Measurements from ENCODE around the gene CDK6. TPM values are rescaled to one million over a fixed set of nuclear protein-coding genes. Genes with fewer than 3 reads are reported as not detected.

Gene CDK6
- total RNA-seq, 2 donors from 2014 or later = 28.5 to 36.6 TPM

DNA sequence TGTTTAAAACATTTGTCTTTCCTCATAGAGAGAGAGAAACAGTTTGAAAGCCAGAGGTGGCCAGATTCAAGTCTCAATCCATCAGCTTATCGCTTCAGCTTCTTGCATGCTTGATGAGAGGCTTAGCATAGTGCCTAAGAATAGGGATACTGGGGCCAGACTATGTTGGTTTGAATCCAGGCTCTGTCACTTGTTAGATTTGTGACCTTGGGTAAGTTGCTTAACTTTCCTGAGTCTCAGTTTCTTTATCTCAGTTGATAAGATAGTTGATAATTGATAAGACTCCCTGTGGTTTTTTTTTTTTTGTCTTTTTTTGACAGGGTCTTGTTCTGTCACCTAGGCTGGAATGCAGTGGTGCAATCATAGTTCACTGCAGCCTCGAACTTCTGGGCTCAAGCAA lies 12.1 kb upstream of the CDK6 start:
- 60 to 63% methylated on average over 1 to 2 of the region's 2 CpGs for WGBS, 2 experiments (ENCODE audit: insufficient coverage in 1 of 2, insufficient read length in 1 of 2)
- Histone ChIP-seq H3K4me3 (ENCODE audit: low read length) (no peak overlapping the region), H3K27me3 (ENCODE audit: control insufficient read depth, insufficient read depth, low read length, poor library complexity, severe bottlenecking) (no peaks in the 10 kb centered on the region), H3K9me3 (ENCODE audit: control insufficient read depth, low read length) (no peaks in the 10 kb centered on the region), H3K36me3 (ENCODE audit: control insufficient read depth, insufficient read depth, low read length) (no peaks in the 10 kb centered on the region), H3K9ac (ENCODE audit: extremely low read depth, low read length, poor library complexity, severe bottlenecking) (no peak overlapping the region), H3K4me1 (ENCODE audit: control insufficient read depth, insufficient read depth, low read length) (peaks cover 2% of the 10 kb centered on the region), H3K27ac (ENCODE audit: low read depth, low read length) (no peak overlapping the region)
- Mint-ChIP-seq H3K4me3 (no peak overlapping the region), H3K9me3 (no peaks in the 10 kb centered on the region), H3K36me3 (ENCODE audit: low read depth) (no peaks in the 10 kb centered on the region), H3K27me3 (ENCODE audit: insufficient read depth) (no peaks in the 10 kb centered on the region), H3K4me1 (peaks cover 7% of the 10 kb centered on the region), H3K27ac (no peak overlapping the region)
- no peak for DNase-seq
- TF ChIP-seq, protein P1, sequence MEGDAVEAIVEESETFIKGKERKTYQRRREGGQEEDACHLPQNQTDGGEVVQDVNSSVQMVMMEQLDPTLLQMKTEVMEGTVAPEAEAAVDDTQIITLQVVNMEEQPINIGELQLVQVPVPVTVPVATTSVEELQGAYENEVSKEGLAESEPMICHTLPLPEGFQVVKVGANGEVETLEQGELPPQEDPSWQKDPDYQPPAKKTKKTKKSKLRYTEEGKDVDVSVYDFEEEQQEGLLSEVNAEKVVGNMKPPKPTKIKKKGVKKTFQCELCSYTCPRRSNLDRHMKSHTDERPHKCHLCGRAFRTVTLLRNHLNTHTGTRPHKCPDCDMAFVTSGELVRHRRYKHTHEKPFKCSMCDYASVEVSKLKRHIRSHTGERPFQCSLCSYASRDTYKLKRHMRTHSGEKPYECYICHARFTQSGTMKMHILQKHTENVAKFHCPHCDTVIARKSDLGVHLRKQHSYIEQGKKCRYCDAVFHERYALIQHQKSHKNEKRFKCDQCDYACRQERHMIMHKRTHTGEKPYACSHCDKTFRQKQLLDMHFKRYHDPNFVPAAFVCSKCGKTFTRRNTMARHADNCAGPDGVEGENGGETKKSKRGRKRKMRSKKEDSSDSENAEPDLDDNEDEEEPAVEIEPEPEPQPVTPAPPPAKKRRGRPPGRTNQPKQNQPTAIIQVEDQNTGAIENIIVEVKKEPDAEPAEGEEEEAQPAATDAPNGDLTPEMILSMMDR (conservative IDR thresholded peaks at IDR 0.05) = no peak

DNA sequence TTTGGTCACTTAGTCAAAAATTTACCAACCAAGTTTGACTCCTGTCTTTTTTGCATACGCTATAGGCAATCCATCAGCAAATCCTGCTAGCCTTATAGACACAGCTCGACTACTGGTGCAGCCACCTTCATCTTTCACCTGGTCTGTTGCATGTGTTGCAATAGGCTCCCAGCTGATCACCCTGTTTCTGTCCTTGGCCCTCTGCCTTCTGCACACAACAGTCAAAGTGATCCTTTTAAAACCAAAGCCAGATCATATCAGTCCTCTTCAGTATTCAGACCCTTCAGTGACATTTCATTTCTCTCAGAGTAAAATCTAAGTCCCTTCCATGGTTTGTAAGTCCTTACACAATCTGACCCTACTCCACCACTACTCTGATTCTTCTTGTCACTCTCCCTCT lies 10.9 kb upstream of the CDK6 start:
- H3K27me3 ChIP-seq (ENCODE audit: control insufficient read depth, insufficient read depth, low read length, poor library complexity, severe bottlenecking) = no peaks in the 10 kb centered on the region
- TF ChIP-seq, protein P1 (conservative IDR thresholded peaks at IDR 0.05) = no peak
- 92 to 100% methylated on average over 2 of the region's 2 CpGs for WGBS, 2 experiments (ENCODE audit: insufficient coverage in 1 of 2, insufficient read length in 1 of 2)

DNA sequence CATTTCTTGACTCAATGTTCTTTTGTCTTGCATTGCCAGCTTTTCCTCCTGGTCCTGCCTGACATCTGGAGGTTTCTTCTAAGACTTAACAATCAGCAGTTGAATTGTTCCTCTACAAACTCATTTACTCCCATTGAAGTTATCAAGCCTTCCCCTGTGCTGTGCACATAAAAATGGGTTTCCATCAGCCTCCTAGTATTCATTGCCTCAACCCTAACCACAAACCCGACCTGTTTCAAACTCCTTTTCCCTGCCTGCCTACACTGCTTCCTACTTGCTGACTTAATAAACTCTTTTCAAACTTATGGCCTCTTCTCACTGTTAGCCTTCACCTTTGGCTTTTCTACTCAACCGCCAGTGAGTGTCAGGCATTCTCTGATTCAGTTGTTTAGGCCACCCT lies 9.4 kb upstream of the CDK6 start:
- no peak for DNase-seq
- Mint-ChIP-seq H3K36me3 (ENCODE audit: low read depth) (no peaks in the 10 kb centered on the region), H3K4me1 (peaks cover 9% of the 10 kb centered on the region), H3K4me3 (no peak overlapping the region), H3K27ac (no peak overlapping the region), H3K9me3 (peaks cover 3% of the 10 kb centered on the region), H3K27me3 (ENCODE audit: insufficient read depth) (peaks cover 8% of the 10 kb centered on the region)
- Histone ChIP-seq H3K27me3 (ENCODE audit: control insufficient read depth, insufficient read depth, low read length, poor library complexity, severe bottlenecking) (no peaks in the 10 kb centered on the region), H3K9me3 (ENCODE audit: control insufficient read depth, low read length) (no peaks in the 10 kb centered on the region), H3K4me1 (ENCODE audit: control insufficient read depth, insufficient read depth, low read length) (peaks cover 2% of the 10 kb centered on the region), H3K4me3 (ENCODE audit: low read length) (no peak overlapping the region), H3K36me3 (ENCODE audit: control insufficient read depth, insufficient read depth, low read length) (no peaks in the 10 kb centered on the region), H3K27ac (ENCODE audit: low read depth, low read length) (no peak overlapping the region), H3K9ac (ENCODE audit: extremely low read depth, low read length, poor library complexity, severe bottlenecking) (no peak overlapping the region)
- TF ChIP-seq, protein P1 (conservative IDR thresholded peaks at IDR 0.05) = no peak
- 90 to 100% methylated on average over 2 of the region's 2 CpGs for WGBS, 2 experiments (ENCODE audit: insufficient coverage in 1 of 2, insufficient read length in 1 of 2)

More for the DNA sequence above, 10.9 kb upstream of the CDK6 start:
- DNase-seq = no peak
- peaks cover 7% of the 10 kb centered on the region for H3K4me1 Mint-ChIP-seq
- H3K9ac ChIP-seq (ENCODE audit: extremely low read depth, low read length, poor library complexity, severe bottlenecking) = no peak overlapping the region
- no peak overlapping the region for H3K27ac ChIP-seq (ENCODE audit: low read depth, low read length)
- no peak overlapping the region for H3K4me3 Mint-ChIP-seq
- H3K27ac Mint-ChIP-seq = no peak overlapping the region
- no peaks in the 10 kb centered on the region for H3K9me3 ChIP-seq (ENCODE audit: control insufficient read depth, low read length)
- H3K4me3 ChIP-seq (ENCODE audit: low read length) = no peak overlapping the region
- H3K27me3 Mint-ChIP-seq (ENCODE audit: insufficient read depth) = peaks cover 2% of the 10 kb centered on the region
- no peaks in the 10 kb centered on the region for H3K36me3 ChIP-seq (ENCODE audit: control insufficient read depth, insufficient read depth, low read length)
- no peaks in the 10 kb centered on the region for H3K36me3 Mint-ChIP-seq (ENCODE audit: low read depth)
- peaks cover 2% of the 10 kb centered on the region for H3K4me1 ChIP-seq (ENCODE audit: control insufficient read depth, insufficient read depth, low read length)
- peaks cover 3% of the 10 kb centered on the region for H3K9me3 Mint-ChIP-seq
